Mucosa of descending colon (tissue), 3 donors: ENCODE results near the gene AVPR2. TPM values are rescaled to one million over a fixed set of nuclear protein-coding genes. Genes with fewer than 3 reads are reported as not detected.

Experiments used
- ATAC-seq: fragments of 200-7000 bp; cut with Tn5 transposase; one replicate; pipeline ENCODE4 v1.9.1; 2020; ENCODE audit warnings: mild to moderate bottlenecking, moderate library complexity
- DNase-seq, 3 donors: peaks; one replicate each; pipeline ENCODE4 v3.0.0-alpha.2; 2020
- H3K36me3 ChIP-seq: fragments of 200-600 bp; one replicate; pipeline ENCODE4 v1.8.0; 2021; ENCODE audit warnings: low read depth, mild to moderate bottlenecking
- H3K4me1 ChIP-seq: fragments of 200-600 bp; one replicate; pipeline ENCODE4 v1.8.0; 2021; ENCODE audit warnings: low read depth, mild to moderate bottlenecking
- H3K4me3 ChIP-seq: fragments of 200-600 bp; one replicate; pipeline ENCODE4 v1.8.0; 2021; ENCODE audit warnings: mild to moderate bottlenecking
- H3K9me3 ChIP-seq: fragments of 200-600 bp; one replicate; pipeline ENCODE4 v1.8.0; 2021; ENCODE audit warnings: mild to moderate bottlenecking
- intact Hi-C, 2 donors: fragments of 100-400 bp; cut with DNase I in 1 of 2; cut with micrococcal nuclease in 1 of 2; formaldehyde crosslinking; loops; one replicate each; pipeline versions ENCODE4 v1.11.0 to v1.11.1; 2022; cut with DNase I, micrococcal nuclease
- total RNA-seq, 3 donors: library from RNA; stranded (reverse); fragmentation: NEBNext Ultra II Directional in 2 of 3; extraction: Animal tissue kit (Norgen Biotek cat#: 25700) in 2 of 3; gene quantifications; one replicate each; pipeline versions ENCODE4 v1.2.1 to v1.2.4, GENCODE V29; 2021 to 2023
- TF ChIP-seq, protein P1 (sequence below): fragments of 200-600 bp; IDR thresholded peaks from one replicate; pipeline ENCODE4 v1.8.0; 2022; ENCODE audit warnings: antibody characterized with exemption, mild to moderate bottlenecking
- donor health status: DM: no; HTN: no; CAD: no; lungs with moderate emphysema.
- donor health status: DM: no; HTN: no; CAD: no.
- donor health status: DM: no; HTN: yes; CAD: no.

AVPR2 gene
- total RNA-seq, 3 donors from 2014 or later: 0.43 to 0.78 (median 0.54) TPM

DNA sequence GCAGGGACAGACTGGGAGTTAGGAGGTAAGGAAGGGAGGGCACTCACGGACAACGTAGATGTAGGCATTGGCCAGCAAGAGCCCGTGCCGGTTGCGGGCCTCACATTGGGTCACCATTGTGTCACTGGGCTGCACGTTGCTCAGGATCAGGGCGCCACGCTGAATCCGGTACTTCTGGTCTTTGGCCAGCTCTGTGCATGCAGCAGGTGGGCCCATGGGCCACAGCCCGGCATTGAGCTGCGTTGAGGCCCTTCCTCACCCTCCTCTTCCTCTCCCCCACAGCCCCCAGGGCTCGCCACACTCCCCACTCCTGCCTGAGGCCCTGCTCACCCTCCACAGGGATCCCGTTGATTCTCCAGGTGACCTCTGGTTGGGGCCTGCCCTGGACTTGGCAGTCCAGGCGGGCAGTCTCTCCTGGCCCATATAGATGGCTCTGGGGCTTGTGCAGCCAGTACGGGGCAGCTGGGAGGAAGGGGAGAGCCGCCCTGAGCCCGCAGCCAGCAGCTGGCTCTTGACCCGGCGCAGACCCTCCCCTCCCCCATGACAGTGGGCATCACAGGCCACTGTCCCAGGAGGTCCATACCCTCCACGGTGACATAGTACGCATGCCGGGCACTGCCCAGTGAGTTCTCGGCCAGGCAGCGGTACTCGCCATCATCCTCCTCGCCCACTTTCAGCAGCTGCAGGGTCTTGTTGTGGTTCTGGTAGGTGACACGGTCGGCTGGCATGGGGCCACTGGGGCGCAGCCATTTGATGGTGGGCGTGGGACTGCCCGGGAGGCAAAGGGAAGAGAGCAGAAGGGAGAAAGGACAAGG is 34.8 kb upstream of the AVPR2 start:
- no peak overlapping the region for H3K4me3 ChIP-seq
- ATAC-seq (no peak), DNase-seq (no peak)
- H3K9me3 ChIP-seq: no peaks in the 10 kb centered on the region
- no peaks in the 10 kb centered on the region for H3K36me3 ChIP-seq
- no peaks in the 10 kb centered on the region for H3K4me1 ChIP-seq
- TF ChIP-seq, protein P1, sequence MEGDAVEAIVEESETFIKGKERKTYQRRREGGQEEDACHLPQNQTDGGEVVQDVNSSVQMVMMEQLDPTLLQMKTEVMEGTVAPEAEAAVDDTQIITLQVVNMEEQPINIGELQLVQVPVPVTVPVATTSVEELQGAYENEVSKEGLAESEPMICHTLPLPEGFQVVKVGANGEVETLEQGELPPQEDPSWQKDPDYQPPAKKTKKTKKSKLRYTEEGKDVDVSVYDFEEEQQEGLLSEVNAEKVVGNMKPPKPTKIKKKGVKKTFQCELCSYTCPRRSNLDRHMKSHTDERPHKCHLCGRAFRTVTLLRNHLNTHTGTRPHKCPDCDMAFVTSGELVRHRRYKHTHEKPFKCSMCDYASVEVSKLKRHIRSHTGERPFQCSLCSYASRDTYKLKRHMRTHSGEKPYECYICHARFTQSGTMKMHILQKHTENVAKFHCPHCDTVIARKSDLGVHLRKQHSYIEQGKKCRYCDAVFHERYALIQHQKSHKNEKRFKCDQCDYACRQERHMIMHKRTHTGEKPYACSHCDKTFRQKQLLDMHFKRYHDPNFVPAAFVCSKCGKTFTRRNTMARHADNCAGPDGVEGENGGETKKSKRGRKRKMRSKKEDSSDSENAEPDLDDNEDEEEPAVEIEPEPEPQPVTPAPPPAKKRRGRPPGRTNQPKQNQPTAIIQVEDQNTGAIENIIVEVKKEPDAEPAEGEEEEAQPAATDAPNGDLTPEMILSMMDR: no peak
- intact Hi-C loops: no loop called here

- TF ChIP-seq, protein P1: no peak
- intact Hi-C loops: no loop called here
- ATAC-seq: no peak
- DNase-seq: no peak
- Histone ChIP-seq H3K9me3 (no peaks in the 10 kb centered on the region), H3K4me1 (no peaks in the 10 kb centered on the region), H3K4me3 (no peak overlapping the region), H3K36me3 (no peaks in the 10 kb centered on the region)
Observed at GRCh38 chrX:153870288-153870690, 34.2 kb upstream of the AVPR2 start.

DNA sequence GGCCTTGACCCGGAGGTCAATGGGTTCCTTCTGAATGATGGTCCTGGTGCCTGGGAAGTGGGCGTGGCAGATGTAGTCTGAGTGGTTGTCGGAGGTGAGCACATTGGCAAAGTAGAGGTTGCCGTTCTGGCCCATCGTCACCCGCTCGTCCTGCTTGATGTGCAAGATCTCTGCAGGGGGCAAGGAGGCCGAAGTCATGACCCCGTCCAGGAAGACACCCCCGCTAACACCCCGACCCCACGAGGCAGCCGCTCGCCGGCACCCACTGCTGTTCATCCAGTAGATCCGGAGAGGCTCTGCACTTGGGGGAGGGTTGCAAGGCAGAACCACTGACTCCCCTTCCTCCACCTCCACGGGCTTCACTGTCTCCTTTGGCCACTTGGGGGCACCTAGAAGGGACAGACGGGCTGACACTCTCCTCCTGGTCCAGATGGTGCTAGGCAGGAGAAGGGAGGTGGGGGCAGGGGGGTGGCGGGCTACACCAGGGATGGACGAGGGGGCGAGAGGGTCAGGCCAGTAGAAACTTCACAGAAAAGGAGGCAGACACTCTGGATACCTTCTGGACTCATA is 33.6 kb upstream of the AVPR2 start:
- TF ChIP-seq, protein P1: no peak
- H3K9me3 ChIP-seq: no peaks in the 10 kb centered on the region
- DNase-seq: no peak
- H3K36me3 ChIP-seq: no peaks in the 10 kb centered on the region
- H3K4me3 ChIP-seq: no peak overlapping the region
- H3K4me1 ChIP-seq: no peaks in the 10 kb centered on the region
- no peak for ATAC-seq
- intact Hi-C loops: no loop called here

DNA sequence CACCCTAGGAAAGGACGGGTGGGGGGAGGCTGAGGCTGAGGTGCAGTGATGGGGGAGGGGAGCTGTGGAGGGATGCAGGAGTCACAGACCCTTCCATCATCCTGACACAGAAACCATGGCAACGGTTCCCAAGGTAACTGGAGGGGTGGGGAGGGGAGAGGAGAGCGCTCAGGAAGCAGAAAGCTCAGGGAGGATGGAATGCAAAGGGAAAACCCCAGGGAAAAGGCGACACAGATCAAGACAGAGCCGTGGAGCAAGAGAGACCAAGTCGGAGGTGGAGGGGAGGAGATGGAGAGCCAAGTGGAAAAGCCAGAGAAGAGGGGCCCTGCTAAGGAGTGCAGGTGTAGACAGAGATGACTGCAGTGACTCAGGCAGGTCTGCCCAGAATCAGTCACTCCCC is 33.0 kb upstream of the AVPR2 start:
- no peaks in the 10 kb centered on the region for H3K9me3 ChIP-seq
- ATAC-seq (no peak), DNase-seq (no peak)
- no peaks in the 10 kb centered on the region for H3K4me1 ChIP-seq
- intact Hi-C loops: no loop called here
- H3K36me3 ChIP-seq: no peaks in the 10 kb centered on the region
- H3K4me3 ChIP-seq: no peak overlapping the region
- TF ChIP-seq, protein P1: no peak

- DNase-seq (no peak), ATAC-seq (no peak)
- no peak overlapping the region for H3K4me3 ChIP-seq
- no peaks in the 10 kb centered on the region for H3K36me3 ChIP-seq
- H3K9me3 ChIP-seq: no peaks in the 10 kb centered on the region
- TF ChIP-seq, protein P1: no peak
- intact Hi-C loops: no loop called here
- H3K4me1 ChIP-seq: no peaks in the 10 kb centered on the region
Observed at GRCh38 chrX:153871946-153872878, 32.3 kb upstream of the AVPR2 start.
